Stomach (tissue), 4 donors: ENCODE results near the gene PROZ.

Experiments used
- EP300 ChIP-seq: sonication (generic); formaldehyde crosslinking; IDR thresholded peaks from one replicate; pipeline ENCODE4 v1.6.1; 2017; ENCODE audit warnings: antibody characterized with exemption
- POLR2A ChIP-seq, 4 donors: fragments of 450-650 bp; IDR thresholded peaks; one replicate each; pipeline ENCODE4 v1.6.1; 2016; ENCODE audit warnings: antibody characterized with exemption in 4 of 4, control low read depth in 2 of 4, mild to moderate bottlenecking in 1 of 4, moderate library complexity in 1 of 4
- POLR2AphosphoS5 ChIP-seq, 3 donors: sonication (generic); formaldehyde crosslinking; IDR thresholded peaks; one replicate each; pipeline ENCODE4 v1.6.1; 2016; ENCODE audit warnings: antibody characterized with exemption in 3 of 3
- TF ChIP-seq, protein P1 (sequence below), 7 experiments: fragments of 450-650 bp in 4 of 7; fragments of 200-600 bp in 3 of 7; sonication (generic) in 3 of 7; IDR thresholded peaks; one replicate each; pipeline ENCODE4 v1.5.1; 2016 to 2019; ENCODE audit warnings: antibody characterized with exemption in 7 of 7, control low read depth in 2 of 7, mild to moderate bottlenecking in 1 of 7

DNA sequence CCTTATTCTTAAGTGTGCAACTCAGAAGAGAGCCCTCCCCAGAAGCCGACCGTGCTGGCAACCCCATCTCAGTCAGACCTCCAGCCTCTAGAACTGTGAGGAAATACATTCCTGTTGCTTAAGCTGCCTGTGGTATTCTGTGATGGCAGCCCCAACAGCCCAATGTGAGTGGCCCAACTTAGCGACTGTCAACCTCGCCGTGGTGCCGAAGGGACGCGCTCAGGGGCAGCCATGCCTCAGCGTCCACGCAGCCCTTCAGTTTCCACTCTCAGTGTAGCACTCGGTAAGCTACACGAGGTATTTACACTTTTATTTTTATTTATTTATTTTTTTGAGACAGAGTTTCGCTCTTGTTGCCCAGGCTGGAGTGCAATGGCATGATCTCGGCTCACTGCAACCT, 18.4 kb downstream of the PROZ start:
- TF ChIP-seq POLR2AphosphoS5 (IDR thresholded peaks at IDR 0.05): no peak
- no peak for TF ChIP-seq POLR2A (IDR thresholded peaks at IDR 0.05)
- no peak for TF ChIP-seq EP300
- TF ChIP-seq, protein P1, sequence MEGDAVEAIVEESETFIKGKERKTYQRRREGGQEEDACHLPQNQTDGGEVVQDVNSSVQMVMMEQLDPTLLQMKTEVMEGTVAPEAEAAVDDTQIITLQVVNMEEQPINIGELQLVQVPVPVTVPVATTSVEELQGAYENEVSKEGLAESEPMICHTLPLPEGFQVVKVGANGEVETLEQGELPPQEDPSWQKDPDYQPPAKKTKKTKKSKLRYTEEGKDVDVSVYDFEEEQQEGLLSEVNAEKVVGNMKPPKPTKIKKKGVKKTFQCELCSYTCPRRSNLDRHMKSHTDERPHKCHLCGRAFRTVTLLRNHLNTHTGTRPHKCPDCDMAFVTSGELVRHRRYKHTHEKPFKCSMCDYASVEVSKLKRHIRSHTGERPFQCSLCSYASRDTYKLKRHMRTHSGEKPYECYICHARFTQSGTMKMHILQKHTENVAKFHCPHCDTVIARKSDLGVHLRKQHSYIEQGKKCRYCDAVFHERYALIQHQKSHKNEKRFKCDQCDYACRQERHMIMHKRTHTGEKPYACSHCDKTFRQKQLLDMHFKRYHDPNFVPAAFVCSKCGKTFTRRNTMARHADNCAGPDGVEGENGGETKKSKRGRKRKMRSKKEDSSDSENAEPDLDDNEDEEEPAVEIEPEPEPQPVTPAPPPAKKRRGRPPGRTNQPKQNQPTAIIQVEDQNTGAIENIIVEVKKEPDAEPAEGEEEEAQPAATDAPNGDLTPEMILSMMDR (IDR thresholded peaks at IDR 0.05): no peak
